Skin of body (tissue), 2 donors: ENCODE measurements around the gene UBE2E2. TPM values are rescaled to one million over a fixed set of nuclear protein-coding genes. Genes with fewer than 3 reads are reported as not detected.
"Not testable (repeated sequence)": the region's sequence is repeated elsewhere in the genome, so short reads cannot be mapped to it uniquely, and the experiment has no call there.

Source experiments
- DNase-seq: peaks from one replicate; lab custom pipeline; 2025; lab: John Stamatoyannopoulos, UW
- total RNA-seq: library from RNA; depleted of rRNA; stranded (reverse); fragments of >200 nt; gene quantifications from one replicate; pipeline ENCODE4 v1.2.3, GENCODE V29; 2014

UBE2E2 gene
- 111 TPM for total RNA-seq

DNA sequence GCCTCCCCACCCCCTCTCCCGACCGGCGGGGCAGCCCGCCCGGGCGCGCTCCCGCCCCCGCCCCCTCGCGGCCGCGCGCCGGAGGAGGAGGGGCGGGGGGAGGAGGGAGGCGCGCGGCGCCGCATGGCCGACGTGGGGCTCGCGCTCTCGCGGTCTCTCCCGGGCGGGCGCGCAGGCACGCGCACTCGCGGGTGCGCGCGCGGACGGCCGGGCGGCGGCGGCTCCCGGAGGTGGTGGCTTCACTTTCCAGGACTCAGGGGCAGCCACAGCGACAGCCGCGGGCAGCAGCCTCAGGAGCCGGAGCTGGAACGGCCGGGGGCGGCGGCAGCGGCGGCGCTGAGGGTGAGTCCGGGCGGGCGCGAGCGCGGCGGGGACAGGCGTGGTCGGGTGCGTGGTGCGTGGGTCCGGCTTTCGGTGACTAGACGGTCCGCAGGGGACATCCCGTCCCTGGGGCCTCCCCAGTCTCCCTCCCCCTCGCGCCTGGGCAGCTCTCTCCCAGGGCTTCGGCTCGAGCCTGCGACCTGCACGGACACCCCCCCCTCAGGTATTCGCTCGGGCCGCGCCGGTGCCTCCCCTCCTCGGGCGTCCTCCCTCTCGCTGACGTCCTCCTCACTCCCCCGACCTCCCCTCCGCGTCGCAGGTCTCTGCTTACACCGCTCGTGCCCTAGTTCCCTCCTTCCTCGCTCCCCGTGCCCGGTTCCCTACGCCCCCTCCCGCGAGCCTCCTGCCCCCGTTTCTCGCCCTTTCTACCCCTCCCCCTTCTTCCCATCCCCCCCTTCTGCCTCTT is at the start of gene UBE2E2:
TSS of gene UBE2E2 (plus strand) at position 407 of the 787 bp plus-strand sequence.
- DNase-seq = peak; percentile 72

DNA sequence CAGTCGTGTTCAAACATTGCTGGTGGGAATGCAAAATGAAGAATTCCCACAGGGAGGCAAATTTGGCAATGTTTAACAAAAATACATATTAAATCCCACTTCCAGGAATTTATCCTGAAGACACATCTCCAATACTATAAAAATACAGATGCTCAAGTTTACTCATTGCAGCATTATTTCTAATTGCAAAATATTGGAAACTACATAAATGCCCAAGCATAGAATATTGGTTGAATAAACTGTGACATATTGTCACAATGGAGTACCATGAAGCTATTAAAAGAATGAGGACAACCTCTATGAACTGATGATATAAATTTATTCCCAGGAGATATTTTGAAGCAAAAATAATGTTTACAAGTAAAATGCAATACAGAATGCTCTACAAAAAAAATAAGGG is 49.7 kb upstream of the UBE2E2 start:
- no peak for DNase-seq

DNA sequence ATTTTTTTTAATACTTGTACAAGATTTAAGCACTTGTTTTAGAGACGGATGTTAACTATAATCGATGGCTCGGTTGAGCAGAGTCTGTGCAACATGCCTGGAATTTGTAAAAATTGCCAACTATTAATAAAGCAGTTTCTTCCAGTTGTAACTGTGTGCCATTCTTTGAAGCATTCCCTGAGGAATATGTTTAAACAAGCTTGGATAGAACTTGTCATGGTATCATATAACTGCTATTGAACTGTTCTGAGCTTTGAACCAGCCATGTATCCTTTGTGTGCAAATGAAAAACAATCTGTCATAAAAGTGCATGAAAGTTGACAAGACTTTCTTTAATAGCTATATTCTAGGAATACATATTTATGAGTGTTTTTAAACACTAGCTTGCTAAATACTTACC is 45.8 kb upstream of the UBE2E2 start:
- peak; percentile 8 for DNase-seq

DNA sequence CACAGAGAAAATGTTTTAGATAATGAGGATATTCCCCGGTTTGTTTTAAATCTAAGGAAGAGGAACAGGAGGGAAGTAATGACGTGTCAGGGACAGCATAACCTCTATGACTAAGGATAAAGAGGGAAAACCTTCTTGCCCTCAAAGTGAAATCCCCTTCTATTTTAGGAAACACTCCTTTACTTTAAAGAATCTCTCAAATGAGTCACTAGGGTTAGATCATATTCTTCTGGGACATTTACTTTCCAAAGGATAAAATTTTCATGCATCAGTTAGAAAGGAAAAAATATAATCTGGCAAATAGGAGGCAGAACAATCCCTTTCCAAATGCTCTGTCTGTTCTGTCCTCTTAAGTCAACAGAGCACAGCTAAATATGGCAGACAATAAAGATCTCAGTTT is 43.2 kb upstream of the UBE2E2 start:
- peak; percentile 41 for DNase-seq

DNA sequence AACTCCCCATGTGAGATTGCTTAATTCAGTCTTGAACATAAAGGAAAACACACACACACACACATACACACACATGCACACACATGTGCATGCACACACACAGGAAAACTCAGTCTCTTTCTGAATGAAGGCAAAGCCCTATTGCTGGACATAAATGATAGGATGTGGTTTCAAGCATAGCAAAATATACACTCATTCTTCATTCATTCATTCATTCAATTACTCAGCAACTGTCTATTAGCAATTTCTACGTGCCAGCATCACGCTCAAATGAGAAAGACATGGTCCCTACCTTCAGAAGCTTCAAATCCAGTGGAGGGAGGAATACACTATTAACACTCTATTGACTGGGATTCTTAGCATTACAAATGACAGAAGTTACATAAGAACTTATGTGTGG is 41.8 kb upstream of the UBE2E2 start:
- no peak for DNase-seq

DNA sequence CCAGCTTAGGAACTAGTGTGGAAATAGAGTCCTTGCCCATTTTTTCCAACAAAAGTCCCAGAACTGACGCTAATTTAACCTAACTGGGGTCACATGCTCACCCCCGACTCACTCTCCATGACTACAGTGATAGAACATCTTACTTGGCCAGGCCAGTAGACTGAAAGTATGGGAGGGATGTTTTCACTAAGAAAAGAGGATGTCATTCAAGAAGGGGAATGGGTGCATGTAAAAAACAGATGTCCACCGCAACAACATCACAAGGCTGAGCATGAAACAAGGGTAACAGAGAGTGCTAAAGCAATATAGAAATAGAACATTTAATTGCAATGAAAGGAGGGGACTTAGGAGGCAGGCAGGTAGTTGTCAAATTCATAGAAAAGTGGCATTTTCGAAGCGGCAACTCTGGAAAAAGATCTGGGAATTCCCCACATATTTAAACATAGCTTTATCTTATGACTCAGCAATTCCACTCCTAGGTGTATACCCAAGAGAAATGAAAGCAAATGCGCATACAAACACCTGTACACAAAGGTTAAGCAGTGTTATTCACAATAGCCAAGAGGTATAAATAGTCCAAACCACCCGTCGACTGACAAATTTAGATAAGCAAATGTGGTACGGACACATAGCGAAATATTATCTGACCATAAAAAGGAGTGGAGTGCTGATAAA is 41.1 kb upstream of the UBE2E2 start:
- no peak for DNase-seq

DNA sequence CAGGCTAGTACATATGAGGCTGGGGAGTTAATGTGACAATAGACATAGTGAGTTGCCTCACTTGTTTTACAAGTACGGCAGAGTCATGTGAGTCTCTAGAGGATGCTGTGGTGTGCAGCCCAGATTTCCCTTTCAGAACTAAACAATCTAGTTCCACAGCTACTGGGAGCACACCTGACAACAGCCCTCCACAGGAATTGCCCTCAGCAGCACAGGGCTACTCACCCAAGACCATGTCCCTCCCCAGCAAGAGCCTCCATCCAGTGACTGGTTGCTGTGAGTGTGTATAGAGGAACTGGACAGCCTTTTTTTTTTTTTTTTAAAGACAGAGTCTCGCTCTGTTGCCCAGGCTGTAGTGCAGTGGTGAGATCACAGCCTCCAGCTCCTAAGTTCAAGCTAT is 40.2 kb upstream of the UBE2E2 start:
- DNase-seq = no peak

DNA sequence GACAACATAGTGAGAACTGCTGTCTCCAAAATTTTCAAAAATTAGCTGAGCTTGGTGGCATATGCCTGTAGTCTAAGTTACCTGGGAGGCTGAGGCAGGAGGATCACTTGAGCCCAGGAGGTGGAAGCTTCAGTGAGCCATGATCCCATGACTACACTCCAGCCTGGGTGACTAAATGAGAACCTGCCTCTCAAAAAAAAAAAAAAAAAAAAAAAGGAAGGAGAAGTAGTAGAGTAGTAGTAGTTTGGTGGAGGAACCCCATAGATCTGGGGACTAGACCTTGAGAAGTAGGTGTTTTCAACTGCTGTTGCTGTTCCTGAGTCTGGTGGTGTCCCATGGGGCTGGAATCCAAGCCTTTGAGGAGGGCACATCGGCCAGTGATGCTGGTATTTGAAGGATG is 38.4 kb upstream of the UBE2E2 start:
- DNase-seq = no peak

DNA sequence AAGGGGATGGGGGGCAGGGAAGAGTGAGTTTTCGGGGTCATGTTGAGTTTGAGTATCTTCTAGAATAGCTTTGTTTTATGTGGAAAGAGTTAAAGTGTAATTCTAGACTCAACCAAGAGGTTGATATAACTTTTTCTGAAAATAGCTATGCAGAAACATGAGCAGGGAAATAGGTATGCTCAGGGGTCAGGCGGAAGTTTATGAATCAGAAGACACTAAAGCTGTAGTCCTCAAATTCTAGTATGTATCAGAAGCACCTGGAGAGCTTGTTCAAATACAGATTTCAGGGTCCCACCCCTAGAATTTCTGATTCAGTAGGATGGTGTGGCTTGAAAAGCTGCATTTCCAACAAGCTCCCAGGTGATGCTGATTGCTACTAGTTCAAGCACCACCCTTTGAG is 37.6 kb upstream of the UBE2E2 start:
- no peak for DNase-seq

DNA sequence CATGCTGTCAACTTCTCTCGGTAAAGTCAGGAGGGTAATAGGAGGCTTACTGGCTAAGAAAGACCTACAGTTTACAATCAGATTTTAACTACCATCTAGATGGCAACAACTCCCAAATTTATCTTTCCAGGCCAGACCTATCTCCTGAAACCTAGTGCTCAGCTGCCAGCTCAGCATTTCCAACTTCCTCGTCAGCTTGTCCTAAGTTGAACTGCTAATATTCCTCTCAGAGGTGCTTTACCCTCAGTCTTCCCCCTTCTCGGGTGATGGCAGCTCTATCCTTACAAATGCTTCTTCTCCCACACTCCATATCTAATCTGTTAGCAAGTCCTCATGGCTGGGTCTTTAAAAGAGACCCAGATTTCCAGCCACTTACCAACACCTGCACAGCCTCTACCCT is 36.9 kb upstream of the UBE2E2 start:
- DNase-seq = no peak

DNA sequence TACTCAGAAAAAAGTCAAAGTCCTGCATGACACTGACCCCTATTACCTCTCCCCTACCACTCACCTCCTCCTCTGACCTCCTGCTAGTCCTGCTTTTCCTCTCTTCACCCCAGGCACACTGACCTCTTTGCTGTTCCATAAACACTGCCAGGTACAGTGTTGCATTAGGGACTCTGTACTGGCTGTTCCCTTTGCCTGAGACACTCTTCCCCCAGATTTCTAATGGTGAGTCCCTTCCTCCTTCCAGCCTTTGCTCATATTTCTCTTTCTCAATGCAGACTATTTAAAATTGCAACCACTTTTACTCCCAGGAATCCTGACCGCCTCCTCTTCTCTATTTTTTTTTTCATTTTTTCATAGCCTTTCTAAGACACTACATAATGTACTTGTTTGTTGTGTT is 36.3 kb upstream of the UBE2E2 start:
- DNase-seq = no peak

DNA sequence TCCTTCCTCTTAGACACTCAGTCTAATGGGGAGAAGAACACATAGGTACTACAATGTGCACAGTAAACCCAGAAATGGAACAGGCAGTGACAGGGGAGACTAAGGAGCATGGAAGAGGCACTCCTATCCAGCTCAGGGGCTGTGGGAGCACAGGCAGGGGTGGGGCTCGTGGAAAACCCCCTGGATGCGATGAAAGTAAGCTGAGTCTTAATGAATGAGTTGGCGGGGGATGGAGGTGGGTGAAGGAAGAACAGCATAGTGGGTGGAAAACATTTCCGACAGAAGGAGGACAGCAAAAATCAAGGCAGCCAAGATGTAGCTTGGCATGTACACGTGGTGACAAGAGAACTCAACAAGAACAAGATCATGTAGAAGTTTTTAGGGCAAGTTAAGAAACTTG is 33.6 kb upstream of the UBE2E2 start:
- DNase-seq = no peak

DNA sequence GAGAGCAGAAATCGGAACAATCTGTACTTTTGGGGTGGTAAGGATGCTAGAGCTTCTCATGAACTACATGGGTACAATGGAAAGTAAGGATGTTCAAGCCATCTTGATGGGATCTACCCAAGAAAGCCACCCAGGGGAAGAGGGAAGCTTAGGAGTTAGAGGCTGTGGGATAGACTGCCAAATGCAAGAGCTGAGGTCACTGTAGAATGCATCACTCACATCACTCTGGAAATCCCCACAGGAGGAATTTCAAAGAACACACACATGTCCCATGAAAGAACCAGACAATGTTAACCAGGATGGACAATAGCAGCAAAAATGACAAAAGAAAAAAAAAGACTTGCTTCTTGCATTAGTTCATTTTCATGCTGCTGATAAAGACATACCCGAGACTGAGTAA is 32.8 kb upstream of the UBE2E2 start:
- no peak for DNase-seq

DNA sequence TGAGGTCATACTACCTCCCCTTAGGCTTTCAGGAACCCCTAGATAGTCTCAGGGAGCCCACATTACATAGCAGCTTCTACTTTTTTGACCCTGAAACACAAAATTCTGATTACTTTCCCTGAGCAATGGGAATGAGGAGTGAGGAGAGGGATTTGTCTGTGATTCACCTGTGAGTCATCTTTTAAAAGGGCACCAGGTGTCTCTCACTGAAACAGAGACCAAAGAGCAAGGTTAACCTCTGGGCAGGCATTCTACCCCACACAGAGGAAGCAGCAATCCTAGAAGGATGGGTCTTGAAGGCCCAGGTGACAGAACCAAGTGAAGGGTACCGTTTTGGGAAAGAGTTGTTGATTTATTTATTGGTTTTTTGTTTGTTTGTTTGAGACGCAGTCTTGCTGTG is 31.1 kb upstream of the UBE2E2 start:
- no peak for DNase-seq

DNA sequence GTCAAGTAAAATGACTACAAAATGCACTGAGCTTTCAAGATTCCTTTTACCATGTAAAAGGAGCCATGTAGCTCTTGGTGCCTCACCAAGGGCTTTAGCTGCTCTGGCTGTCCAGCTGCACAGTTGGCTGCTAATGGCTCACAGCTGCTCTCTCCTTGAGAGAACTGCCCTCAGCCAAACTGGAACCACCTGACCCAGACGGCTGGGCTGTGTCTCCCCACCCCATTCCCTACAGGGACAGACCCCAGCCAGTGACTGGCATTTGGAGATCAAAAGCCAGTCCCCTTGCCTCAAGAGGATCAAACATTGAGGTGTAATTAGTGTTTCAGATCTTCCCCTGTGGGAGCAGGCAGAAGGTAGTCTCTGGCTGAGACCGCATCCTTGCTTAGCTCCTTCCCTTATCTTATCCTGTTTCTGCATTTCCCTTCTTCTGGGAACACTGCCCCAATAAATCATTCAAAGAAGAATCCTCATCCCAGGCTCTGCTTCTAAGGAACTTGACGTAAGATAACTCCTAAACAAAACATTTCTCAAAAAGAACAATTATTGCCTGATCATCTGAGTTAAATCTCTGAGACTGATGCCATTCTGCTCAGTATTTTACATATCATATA is 28.6 kb upstream of the UBE2E2 start:
- DNase-seq = no peak

DNA sequence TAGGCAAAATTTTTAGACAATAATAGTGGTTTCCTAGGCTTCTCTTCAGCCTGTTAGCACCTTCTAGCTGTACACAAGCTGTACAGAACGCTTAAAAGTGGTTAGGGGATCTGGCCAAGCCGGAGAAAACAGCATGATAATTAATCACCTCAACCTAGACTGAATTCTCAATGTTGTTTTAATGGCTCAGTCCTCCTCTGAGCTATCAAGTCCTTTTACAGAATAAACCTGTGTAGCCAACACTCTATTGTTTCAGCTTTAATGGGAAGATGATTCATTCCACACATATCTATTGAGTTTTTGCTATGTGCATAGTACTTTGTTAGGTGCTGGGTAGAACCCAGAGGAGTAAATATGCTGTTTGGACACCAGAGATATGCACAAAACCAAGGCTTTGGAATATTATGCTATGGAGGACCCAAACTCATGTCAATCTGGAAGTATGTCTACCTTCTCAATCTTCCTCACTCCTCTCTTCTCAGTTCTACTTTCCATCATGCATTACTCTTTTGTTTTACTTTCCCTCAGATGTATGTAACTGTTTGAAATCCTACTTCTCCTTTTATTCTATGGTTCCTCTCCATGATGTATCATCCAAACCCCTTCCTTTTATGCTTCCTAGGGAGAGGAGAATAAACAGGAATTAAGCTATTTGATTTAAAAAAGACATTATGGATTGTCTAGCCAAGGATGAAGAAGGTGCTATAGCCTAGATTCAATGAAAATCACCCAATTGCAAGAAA is 27.6 kb upstream of the UBE2E2 start:
- no peak for DNase-seq

DNA sequence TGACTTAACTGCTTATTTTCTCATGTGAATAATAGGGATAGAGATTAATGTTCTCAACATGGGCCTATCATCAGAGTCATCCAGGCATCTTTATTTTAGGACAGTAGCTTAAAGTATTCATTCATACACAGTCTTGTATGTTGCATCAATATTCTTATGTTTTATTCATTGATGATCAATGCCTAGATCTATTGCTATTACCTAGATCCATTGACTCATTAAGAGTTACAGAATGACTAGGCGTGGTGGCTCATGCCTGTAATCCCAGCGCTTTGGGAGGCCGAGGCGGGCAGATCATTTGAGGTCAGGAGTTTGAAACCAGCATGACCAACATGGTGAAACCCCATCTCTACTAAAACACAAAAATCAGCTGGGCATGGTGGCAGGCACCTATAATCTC is 26.3 kb upstream of the UBE2E2 start:
- not testable (repeated sequence) for DNase-seq

DNA sequence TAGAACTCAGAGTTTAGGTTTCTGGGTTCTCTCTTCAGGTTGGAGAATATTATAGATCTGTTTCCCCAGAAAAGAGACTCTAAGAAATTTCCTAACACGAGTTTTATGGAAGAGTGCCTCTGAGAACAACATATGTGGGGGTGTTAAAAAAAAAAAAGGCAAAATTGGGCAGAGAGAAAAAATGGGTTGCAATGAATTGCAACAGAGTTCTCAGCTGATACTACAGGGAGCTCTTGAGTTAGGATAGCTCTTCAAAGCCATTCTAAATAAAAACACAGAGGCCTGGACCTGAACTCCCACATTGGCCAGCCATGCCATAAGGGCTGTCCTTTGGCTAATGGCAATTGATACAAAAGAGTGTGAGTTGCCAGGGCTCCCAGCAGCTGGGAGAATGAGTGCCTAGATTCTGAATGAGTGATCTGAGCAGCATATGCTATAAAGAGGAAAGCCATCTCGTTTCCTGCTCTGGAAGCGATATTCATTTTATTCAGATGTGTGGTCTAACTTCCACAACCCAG is 20.1 kb upstream of the UBE2E2 start:
- DNase-seq = no peak

DNA sequence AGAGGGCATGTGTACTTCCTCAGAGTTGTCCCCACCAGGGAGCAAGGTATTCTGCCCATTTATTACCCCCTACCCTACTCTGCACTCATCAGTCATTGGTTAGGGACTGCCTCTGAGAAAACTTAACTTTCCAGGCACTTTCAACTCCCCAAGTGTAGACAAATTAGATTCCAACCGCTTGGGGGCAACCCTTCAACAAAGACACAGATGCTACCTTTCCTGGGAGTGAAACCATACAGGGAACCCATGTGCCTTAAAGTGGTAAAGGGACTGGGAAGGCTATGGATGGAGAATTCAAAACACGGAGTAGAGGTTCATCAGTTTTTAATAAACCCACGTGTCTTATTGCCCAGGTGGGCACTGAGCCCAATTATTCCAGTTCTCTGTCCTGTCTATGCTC is 19.4 kb upstream of the UBE2E2 start:
- DNase-seq = no peak

DNA sequence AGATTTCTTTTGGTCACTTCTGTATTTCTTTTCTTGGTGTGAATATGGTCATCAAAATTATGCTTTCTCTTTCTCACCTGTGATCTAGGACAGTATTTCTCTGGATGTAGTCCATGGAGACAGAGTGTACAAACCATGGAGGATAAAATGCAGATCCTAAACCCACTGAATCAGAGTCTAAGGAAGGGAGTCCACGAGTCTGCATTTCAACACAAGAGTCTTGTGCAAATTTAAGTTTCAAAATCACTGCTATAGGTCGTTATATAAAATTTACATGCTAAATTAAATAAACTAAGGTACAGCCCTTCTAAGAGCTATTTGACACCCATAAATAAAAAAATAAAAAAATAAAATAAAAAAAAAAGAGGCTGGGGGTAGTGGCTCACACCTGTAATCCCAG is 17.3 kb upstream of the UBE2E2 start:
- DNase-seq = no peak

DNA sequence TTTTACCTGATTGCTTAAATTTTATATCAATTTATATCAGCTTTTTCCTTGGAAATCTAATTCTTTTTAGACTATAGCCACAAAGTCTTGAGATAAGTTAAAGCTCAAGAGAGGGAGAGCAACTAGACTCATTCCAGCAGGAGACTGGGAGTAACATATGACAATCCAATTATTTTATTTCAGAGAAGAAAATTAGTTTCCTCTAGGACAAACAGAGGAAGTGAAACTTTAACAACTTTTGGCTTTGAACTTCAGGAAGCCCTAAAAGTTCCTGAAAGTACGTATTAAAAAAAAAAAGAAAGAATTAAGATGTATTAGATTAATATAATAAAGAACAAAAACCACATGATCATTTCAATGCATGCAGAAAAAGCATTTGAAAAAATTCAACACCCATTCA is 13.9 kb upstream of the UBE2E2 start:
- no peak for DNase-seq

DNA sequence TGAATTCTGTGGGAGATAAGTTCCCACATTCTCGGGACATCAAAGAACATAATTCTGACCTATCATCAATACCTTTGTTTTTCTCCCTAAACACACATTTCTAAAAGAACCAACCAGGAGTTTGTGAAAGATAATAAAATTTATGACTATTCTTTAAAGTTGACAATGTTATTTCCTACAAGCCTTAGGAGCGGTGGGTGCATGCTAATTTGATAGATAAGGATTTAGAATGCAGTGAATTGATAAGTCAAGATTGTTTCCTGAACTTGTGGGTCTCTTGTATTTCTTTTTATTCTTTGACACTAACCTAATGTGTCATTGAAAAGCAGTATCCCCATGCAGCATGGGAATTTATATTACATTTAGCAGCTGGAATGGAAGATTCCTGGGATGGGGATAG is 10.3 kb upstream of the UBE2E2 start:
- no peak for DNase-seq
